ENCODE results near the gene SLC16A6.
"Not testable (repeated sequence)": the region's sequence is repeated elsewhere in the genome, so short reads cannot be mapped to it uniquely, and the experiment has no call there.

SLC16A6 gene

DNA sequence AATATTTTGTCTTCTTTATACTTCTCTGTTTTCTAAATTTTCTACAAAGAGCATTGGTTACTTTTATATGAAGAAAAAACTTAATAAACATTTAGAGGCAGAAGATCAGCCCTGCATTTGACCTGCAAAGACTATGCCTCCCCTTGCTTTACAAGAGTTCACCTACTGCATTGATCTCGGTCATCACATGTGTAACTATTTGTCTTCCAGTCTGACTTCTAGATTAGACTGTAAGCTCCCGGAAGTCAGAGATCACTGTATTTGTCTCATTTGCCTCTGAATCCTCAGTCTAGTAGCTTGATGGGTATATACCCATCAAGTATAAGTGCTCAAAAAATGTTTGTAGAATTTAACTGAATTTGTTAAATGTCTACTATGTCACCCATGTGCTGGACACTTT is 70.7 kb downstream of the SLC16A6 start:
- not testable (repeated sequence) for DNase-seq (ENCODE audit: low read depth)

DNA sequence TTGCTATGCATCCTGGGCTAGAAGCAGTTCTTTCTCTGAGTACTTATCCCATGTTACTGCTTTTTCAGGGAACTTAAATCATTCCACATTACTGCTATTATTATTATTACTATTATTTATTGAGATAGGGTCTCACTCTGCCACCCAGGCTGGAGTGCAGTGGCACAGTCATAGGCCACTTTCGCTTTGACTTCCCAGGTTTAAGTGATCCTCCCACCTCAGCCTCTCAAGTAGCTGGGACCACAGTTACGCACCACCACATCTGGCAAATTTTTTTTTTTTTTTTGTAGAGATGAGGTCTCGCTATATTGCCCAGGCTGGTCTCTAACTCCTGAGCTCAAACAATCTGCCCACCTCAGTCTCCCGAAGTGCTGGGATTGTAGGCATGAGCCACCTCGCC is 71.5 kb downstream of the SLC16A6 start:
- not testable (repeated sequence) for DNase-seq (ENCODE audit: low read depth)
